Measurements from ENCODE around the gene PARD3. TPM values are rescaled to one million over a fixed set of nuclear protein-coding genes. Genes with fewer than 3 reads are reported as not detected.
"Not testable (repeated sequence)": the region's sequence is repeated elsewhere in the genome, so short reads cannot be mapped to it uniquely, and the experiment has no call there.

PARD3 gene
- total RNA-seq, 2 experiments from 2014 or later: 0.53 to 0.71 TPM

- Histone ChIP-seq H3K4me3 (ENCODE audit: low read length) (no peak overlapping the region), H3K4me1 (ENCODE audit: insufficient read depth, low read length) (no peaks in the 10 kb centered on the region), H3K9me3 (ENCODE audit: control insufficient read depth in 1 of 2, insufficient read depth in 1 of 2, low read length in 2 of 2) (no peaks in the 10 kb centered on the region), H3K27ac (ENCODE audit: low read depth in 1 of 2, low read length in 2 of 2) (no peak overlapping the region), H3K27me3 (ENCODE audit: control insufficient read depth in 1 of 2, insufficient read depth in 2 of 2, low read length in 2 of 2) (no peaks in the 10 kb centered on the region), H3K36me3 (ENCODE audit: insufficient read depth, low read length) (no peaks in the 10 kb centered on the region)
- H3K4me3 Mint-ChIP-seq: no peak overlapping the region
- ChIA-PET POLR2A (no interaction called here), CTCF (no interaction called here)
- H3K4me1 Mint-ChIP-seq (ENCODE audit: low read depth): no peaks in the 10 kb centered on the region
- DNase-seq (no peak), ATAC-seq (ENCODE audit: poor library complexity) (no peak)
- no peak overlapping the region for H3K27ac Mint-ChIP-seq
- no peaks in the 10 kb centered on the region for H3K36me3 Mint-ChIP-seq (ENCODE audit: low read depth)
- intact Hi-C loops (cut with DNase I, micrococcal nuclease): no loop called here
- peaks cover 3% of the 10 kb centered on the region for H3K9me3 Mint-ChIP-seq
- H3K27me3 Mint-ChIP-seq: no peaks in the 10 kb centered on the region
- TF ChIP-seq CTCF (IDR thresholded peaks at IDR 0.05): no peak
Observed at GRCh38 chr10:34272316-34272715, 542.8 kb downstream of the PARD3 start.

GRCh38 chr10:34268410-34268809, 546.7 kb downstream of the PARD3 start:
- H3K27me3 Mint-ChIP-seq; H3K36me3 Mint-ChIP-seq (ENCODE audit: low read depth); POLR2A ChIA-PET: not testable (repeated sequence)

GRCh38 chr10:34262985-34263384, 552.1 kb downstream of the PARD3 start:
- no peak for TF ChIP-seq CTCF (IDR thresholded peaks at IDR 0.05)
- H3K36me3 Mint-ChIP-seq (ENCODE audit: low read depth): no peaks in the 10 kb centered on the region
- ChIA-PET POLR2A (no interaction called here), CTCF (no interaction called here)
- Histone ChIP-seq H3K9me3 (ENCODE audit: control insufficient read depth in 1 of 2, insufficient read depth in 1 of 2, low read length in 2 of 2) (no peaks in the 10 kb centered on the region), H3K27ac (ENCODE audit: low read depth in 1 of 2, low read length in 2 of 2) (no peak overlapping the region), H3K27me3 (ENCODE audit: control insufficient read depth in 1 of 2, insufficient read depth in 2 of 2, low read length in 2 of 2) (peaks cover 0 to 3% of the 10 kb centered on the region in 2 experiments), H3K4me3 (ENCODE audit: low read length) (no peak overlapping the region), H3K4me1 (ENCODE audit: insufficient read depth, low read length) (no peaks in the 10 kb centered on the region), H3K36me3 (ENCODE audit: insufficient read depth, low read length) (no peaks in the 10 kb centered on the region)
- H3K27ac Mint-ChIP-seq: no peak overlapping the region
- DNase-seq (no peak), ATAC-seq (ENCODE audit: poor library complexity) (no peak)
- no peaks in the 10 kb centered on the region for H3K27me3 Mint-ChIP-seq
- intact Hi-C loops (cut with DNase I, micrococcal nuclease): no loop called here
- no peak overlapping the region for H3K4me3 Mint-ChIP-seq
- H3K9me3 Mint-ChIP-seq: no peaks in the 10 kb centered on the region
- no peaks in the 10 kb centered on the region for H3K4me1 Mint-ChIP-seq (ENCODE audit: low read depth)

More at GRCh38 chr10:34268410-34268809, 546.7 kb downstream of the PARD3 start:
- ATAC-seq (ENCODE audit: poor library complexity); H3K27ac Mint-ChIP-seq; H3K27me3 ChIP-seq (ENCODE audit: control insufficient read depth in 1 of 2, insufficient read depth in 2 of 2, low read length in 2 of 2); CTCF ChIA-PET; H3K9me3 ChIP-seq (ENCODE audit: control insufficient read depth in 1 of 2, insufficient read depth in 1 of 2, low read length in 2 of 2); H3K4me3 ChIP-seq (ENCODE audit: low read length); H3K4me1 ChIP-seq (ENCODE audit: insufficient read depth, low read length); H3K36me3 ChIP-seq (ENCODE audit: insufficient read depth, low read length); DNase-seq; H3K4me1 Mint-ChIP-seq (ENCODE audit: low read depth); H3K9me3 Mint-ChIP-seq; intact Hi-C loops (cut with DNase I, micrococcal nuclease); H3K4me3 Mint-ChIP-seq; H3K27ac ChIP-seq (ENCODE audit: low read depth in 1 of 2, low read length in 2 of 2): not testable (repeated sequence)

- DNase-seq (no peak), ATAC-seq (ENCODE audit: poor library complexity) (no peak)
- ChIA-PET CTCF (no interaction called here), POLR2A (no interaction called here)
- Histone ChIP-seq H3K9me3 (ENCODE audit: control insufficient read depth in 1 of 2, insufficient read depth in 1 of 2, low read length in 2 of 2) (no peaks in the 10 kb centered on the region), H3K4me1 (ENCODE audit: insufficient read depth, low read length) (no peaks in the 10 kb centered on the region), H3K36me3 (ENCODE audit: insufficient read depth, low read length) (no peaks in the 10 kb centered on the region), H3K27me3 (ENCODE audit: control insufficient read depth in 1 of 2, insufficient read depth in 2 of 2, low read length in 2 of 2) (peaks cover 0 to 3% of the 10 kb centered on the region in 2 experiments), H3K4me3 (ENCODE audit: low read length) (no peak overlapping the region), H3K27ac (ENCODE audit: low read depth in 1 of 2, low read length in 2 of 2) (no peak overlapping the region)
- no peaks in the 10 kb centered on the region for H3K27me3 Mint-ChIP-seq
- no peaks in the 10 kb centered on the region for H3K9me3 Mint-ChIP-seq
- intact Hi-C loops (cut with DNase I, micrococcal nuclease): no loop called here
- H3K4me1 Mint-ChIP-seq (ENCODE audit: low read depth): no peaks in the 10 kb centered on the region
- TF ChIP-seq CTCF (IDR thresholded peaks at IDR 0.05): no peak
- no peaks in the 10 kb centered on the region for H3K36me3 Mint-ChIP-seq (ENCODE audit: low read depth)
- no peak overlapping the region for H3K27ac Mint-ChIP-seq
- H3K4me3 Mint-ChIP-seq: no peak overlapping the region
Observed at GRCh38 chr10:34260904-34261303, 554.2 kb downstream of the PARD3 start.
